HG02610 (cell line): ENCODE results near the gene TM9SF3.

Source experiments
- ATAC-seq: cut with Tn5 transposase; IDR thresholded peaks from one replicate; pipeline ENCODE4 v1.9.1; 2021; ENCODE audit warnings: mild to moderate bottlenecking, moderate library complexity; ENCODE audit not compliant: unreplicated experiment

The TM9SF3 gene

GRCh38 chr10:96586419-96587263, at the start of gene TM9SF3:
TM9SF3 (minus strand) TSS chr10:96587012; CDS start chr10:96586835, 177 bp downstream.
- peak; percentile 76 for ATAC-seq

- no peak for ATAC-seq
Measured at GRCh38 chr10:96636551-96636950, 49.7 kb upstream of the TM9SF3 start.

- ATAC-seq: no peak
Measured at GRCh38 chr10:96632974-96633710, 46.3 kb upstream of the TM9SF3 start.

- ATAC-seq: no peak
Measured at GRCh38 chr10:96627292-96627691, 40.5 kb upstream of the TM9SF3 start.

DNA sequence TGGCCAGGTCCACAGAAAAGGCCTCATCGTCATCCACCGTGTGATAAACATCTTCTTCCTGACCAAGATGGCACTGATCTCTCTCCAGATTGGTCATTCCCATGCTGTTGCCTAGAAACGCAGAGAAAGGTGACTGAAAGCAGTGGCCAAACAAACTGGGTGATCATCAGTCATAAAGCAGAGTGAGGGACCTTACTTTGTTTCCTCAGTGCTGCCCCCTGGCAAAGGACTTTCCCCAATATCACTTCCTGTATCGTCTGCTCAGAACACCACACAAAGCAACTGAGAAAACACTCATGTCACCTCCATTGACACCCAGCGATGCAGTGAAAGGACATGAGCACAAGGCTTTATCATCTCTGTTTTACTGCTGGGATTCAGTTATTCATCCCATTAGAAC, 40.0 kb upstream of the TM9SF3 start:
- no peak for ATAC-seq

GRCh38 chr10:96625173-96625572, 38.4 kb upstream of the TM9SF3 start:
- ATAC-seq: no peak

DNA sequence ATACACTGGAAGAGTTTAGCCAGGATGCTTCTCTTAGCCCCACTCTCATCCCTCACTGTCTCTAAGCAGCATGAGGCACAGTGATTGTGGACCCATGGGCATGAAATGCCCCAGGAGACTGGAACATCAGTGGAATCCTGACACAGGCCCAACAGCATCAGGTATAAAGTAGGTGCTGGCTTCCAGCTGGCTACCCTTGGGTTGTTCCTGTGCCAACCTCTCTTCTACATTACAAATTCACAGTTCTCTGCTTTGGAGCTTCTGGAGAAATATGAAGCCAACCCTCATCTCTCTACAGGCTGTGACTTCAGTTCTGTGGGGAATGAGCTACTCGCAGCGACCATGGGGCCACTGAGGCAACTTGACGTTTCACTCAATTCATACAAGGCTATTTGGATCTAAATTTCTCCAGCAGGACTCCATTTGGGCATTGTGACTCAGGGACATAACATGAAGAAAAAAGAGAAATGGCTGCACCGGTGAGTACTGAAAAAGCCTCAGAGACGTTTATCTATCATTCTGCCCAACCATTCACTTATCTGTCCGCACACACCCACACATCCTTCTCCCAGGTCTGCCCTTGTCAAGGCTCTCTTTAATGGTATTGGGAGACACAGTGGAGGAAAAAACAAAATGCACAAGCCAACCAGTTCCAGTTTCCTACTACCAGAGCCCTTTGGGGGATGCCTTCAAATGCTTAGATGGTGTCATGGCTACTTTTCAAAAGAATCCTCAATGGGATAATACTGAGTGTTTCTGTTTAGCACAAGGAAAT, 35.4 kb upstream of the TM9SF3 start:
- ATAC-seq: no peak

DNA sequence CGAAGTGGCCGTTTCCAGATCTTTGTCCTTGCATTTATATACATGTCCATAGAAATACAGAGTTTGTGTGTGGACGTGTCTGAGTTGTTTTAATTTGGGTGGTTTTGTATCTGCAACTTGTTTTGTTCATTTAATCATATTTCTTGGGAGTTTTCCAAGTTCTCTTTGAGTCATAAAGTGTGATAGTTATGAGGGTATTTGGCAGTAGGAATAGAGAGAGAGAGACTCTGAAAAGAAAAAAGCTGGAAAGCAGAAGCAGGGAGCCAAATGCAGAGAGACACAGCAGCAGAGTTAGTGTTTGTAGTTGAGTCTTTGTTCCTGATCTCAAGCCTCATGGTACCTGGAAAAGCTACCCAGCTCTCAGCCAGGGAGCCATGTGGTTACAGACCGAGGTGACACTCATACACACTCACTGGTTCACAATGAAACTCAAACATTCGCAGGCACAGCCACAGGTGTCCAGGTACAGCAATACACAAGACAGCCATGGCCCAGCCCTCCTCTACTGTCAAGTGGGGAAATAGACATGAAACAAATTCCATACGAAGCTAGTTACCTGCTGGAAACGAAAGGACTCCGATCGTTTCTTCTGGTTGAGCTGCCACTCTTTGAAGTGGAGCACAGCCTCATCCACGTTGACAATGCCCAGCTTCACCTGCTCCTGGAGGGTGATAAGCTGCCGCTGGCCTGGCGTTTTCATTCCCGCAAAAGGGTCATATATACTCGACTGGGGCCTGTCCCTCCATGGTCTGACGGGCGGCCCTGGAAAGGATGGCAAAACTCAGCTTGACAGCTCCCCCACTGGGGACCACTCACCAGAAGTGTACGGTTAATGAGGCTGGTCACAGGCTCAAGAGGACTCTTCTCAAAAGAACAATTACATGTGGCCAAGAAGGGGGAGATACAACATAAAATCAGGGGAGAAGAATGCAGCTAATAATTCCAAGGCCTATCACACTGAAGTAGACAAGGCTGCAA, 33.3 kb upstream of the TM9SF3 start:
- ATAC-seq: no peak

- no peak for ATAC-seq
Measured at GRCh38 chr10:96619120-96619519, 32.3 kb upstream of the TM9SF3 start.

GRCh38 chr10:96618653-96619052, 31.8 kb upstream of the TM9SF3 start:
- ATAC-seq: no peak

GRCh38 chr10:96616961-96617360, 30.1 kb upstream of the TM9SF3 start:
- no peak for ATAC-seq

GRCh38 chr10:96614515-96614914, 27.7 kb upstream of the TM9SF3 start:
- ATAC-seq: no peak

- no peak for ATAC-seq
Measured at GRCh38 chr10:96613576-96613975, 26.8 kb upstream of the TM9SF3 start.

GRCh38 chr10:96612055-96612830, 25.4 kb upstream of the TM9SF3 start:
- no peak for ATAC-seq

- ATAC-seq: no peak
Measured at GRCh38 chr10:96610817-96611216, 24.0 kb upstream of the TM9SF3 start.

DNA sequence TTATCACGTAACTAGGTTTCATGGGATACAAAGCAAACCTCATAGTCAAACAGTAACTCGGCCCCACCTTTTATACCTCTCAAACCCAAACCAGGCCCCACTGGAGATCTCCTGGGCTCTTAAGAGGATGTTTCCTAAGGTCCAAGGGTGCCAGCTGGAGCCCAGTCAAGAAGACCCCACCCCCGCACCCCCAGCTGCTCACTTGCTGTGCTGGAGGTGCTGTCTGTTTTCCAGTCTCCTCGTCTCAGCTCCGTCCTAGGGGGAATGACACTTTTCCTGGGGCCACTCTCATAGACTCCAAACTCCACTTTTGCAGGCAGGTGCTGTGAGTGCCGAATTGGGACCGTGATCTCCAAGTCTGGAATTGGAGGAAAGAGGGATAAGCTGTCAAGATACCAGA, 22.7 kb upstream of the TM9SF3 start:
- no peak for ATAC-seq

GRCh38 chr10:96608805-96609204, 22.0 kb upstream of the TM9SF3 start:
- ATAC-seq: no peak

DNA sequence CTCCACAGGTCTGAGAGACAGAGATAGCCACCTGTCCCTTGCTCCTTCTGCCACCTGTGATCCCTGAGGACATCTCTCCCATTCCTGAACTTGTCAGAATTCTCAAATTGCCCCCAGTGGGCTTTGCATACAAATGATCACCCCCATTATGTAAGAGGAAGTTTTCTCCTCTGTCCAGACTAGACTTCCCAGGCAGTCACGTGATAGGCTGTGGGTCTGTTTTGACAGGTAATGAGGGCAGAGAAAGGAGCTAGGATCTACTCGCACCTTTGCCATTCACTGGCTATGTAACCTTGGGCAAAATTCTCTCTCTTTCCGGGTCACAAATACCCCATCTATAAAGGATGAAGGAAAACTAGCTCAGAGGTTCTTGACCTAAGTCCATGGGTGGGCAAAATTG, 21.4 kb upstream of the TM9SF3 start:
- no peak for ATAC-seq

DNA sequence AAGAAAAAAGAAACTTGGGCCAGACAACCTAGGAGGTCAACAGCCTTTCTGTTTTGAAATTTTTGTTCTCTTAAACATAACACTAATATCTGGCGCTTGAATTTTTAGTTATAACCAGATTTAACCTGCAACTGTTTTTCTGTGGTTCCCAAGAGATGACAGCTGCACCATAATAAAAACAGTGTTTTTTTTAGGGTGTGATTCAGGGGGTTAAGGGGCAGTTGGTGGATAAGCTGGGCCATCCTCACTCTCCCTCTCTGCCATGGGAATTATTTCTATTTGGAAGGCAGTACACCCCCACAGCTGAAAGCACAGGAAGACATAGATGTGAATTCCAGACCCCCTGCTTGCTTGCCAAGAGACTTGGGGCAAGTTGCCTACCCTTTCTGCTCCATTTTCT, 20.1 kb upstream of the TM9SF3 start:
- ATAC-seq: no peak

DNA sequence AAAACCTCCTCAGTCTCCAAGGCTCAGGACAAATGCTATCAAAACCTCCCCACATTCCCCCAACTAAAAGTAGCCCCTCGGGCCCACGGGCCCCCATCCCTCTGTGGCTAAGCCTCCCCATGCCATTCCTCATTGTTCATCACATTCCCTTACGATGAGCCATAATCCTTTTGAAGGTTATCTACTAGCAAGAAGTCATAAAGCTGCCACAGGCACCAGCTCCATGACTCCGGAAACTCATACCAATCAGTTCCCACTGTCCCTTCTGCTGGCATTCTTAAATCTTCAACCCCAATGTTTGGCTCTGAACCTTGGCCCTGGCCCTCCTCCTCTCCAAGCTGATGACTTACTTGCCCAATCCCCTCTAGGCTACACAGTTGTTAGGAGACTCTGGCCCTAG, 19.4 kb upstream of the TM9SF3 start:
- ATAC-seq: no peak
